ENCODE measurements around the gene LHPP.

- TF ChIP-seq POLR2AphosphoS5 (IDR thresholded peaks at IDR 0.05; ENCODE audit: borderline replicate concordance, low read depth, low read length) (no peak), EZH2 (IDR thresholded peaks at IDR 0.05) (no peak)
These were observed 53.8 kb downstream of the LHPP start for GRCh38 chr10:124515244-124515970.

All from SK-N-MC (cell line).